GM19035 (cell line): ENCODE measurements around the gene PDE4D.

Experiments used
- ATAC-seq: cut with Tn5 transposase; IDR thresholded peaks from one replicate; pipeline ENCODE4 v1.9.1; 2021; ENCODE audit not compliant: unreplicated experiment

Gene PDE4D

GRCh38 chr5:59245198-59245597, 648.3 kb downstream of the PDE4D start:
- ATAC-seq, result no peak

GRCh38 chr5:59241552-59241951, 652.0 kb downstream of the PDE4D start:
- ATAC-seq, result no peak

- no peak for ATAC-seq
Observed at GRCh38 chr5:59241119-59241518, 652.4 kb downstream of the PDE4D start.

- ATAC-seq, result peak; percentile 84
Observed at GRCh38 chr5:59238126-59238902, 655.2 kb downstream of the PDE4D start.

- no peak for ATAC-seq
Observed at GRCh38 chr5:59236986-59237385, 656.5 kb downstream of the PDE4D start.

GRCh38 chr5:59236448-59236847, 657.1 kb downstream of the PDE4D start:
- ATAC-seq, result no peak

- no peak for ATAC-seq
Observed at GRCh38 chr5:59234236-59234635, 659.3 kb downstream of the PDE4D start.

GRCh38 chr5:59231221-59231931, 662.1 kb downstream of the PDE4D start:
- no peak for ATAC-seq

GRCh38 chr5:59222687-59223511, 670.6 kb downstream of the PDE4D start:
- no peak for ATAC-seq

- no peak for ATAC-seq
Observed at GRCh38 chr5:59221769-59222168, 671.8 kb downstream of the PDE4D start.

- no peak for ATAC-seq
Observed at GRCh38 chr5:59218424-59219045, 675.0 kb downstream of the PDE4D start.

- ATAC-seq, result no peak
Observed at GRCh38 chr5:59216841-59217240, 676.7 kb downstream of the PDE4D start.

GRCh38 chr5:59212596-59212995, 680.9 kb downstream of the PDE4D start:
- no peak for ATAC-seq

- ATAC-seq, result no peak
Observed at GRCh38 chr5:59209758-59210359, 683.7 kb downstream of the PDE4D start.

GRCh38 chr5:59208474-59208873, 685.1 kb downstream of the PDE4D start:
- no peak for ATAC-seq

- no peak for ATAC-seq
Observed at GRCh38 chr5:59207401-59207800, 686.1 kb downstream of the PDE4D start.

GRCh38 chr5:59206132-59206581, 687.4 kb downstream of the PDE4D start:
- ATAC-seq, result no peak

GRCh38 chr5:59204114-59204897, 689.2 kb downstream of the PDE4D start:
- no peak for ATAC-seq

- ATAC-seq, result no peak
Observed at GRCh38 chr5:59199868-59200267, 693.7 kb downstream of the PDE4D start.

- ATAC-seq, result no peak
Observed at GRCh38 chr5:59198832-59199231, 694.7 kb downstream of the PDE4D start.
